Loucy (cell line): Measurements from ENCODE around the gene ENOX1.

ENCODE experiments used
- CTCF ChIP-seq: fragments of 200-600 bp; sonication (generic); conservative IDR thresholded peaks from 2 replicates; pipeline ENCODE4 v1.5.1; 2014; ENCODE audit warnings: mild to moderate bottlenecking, antibody characterized with exemption, low read length
- EZH2phosphoT487 ChIP-seq: fragments of 200-600 bp; IDR thresholded peaks from 2 replicates; pipeline ENCODE4 v1.6.1; 2018; ENCODE audit warnings: antibody characterized with exemption, mild to moderate bottlenecking, moderate library complexity, borderline replicate concordance

- TF ChIP-seq CTCF (no peak), EZH2phosphoT487 (no peak)
These were observed 592.9 kb downstream of the ENOX1 start for GRCh38 chr13:43193789-43194420.
